K562 (cell line): ENCODE measurements around the gene OCSTAMP.

ENCODE experiments used
- ELF4 ChIP-seq: fragments of 450-650 bp; formaldehyde crosslinking; IDR thresholded peaks from 2 replicates; pipeline ENCODE4 v1.4.0; 2022; ENCODE audit warnings: missing genetic modification characterization
- EZH2 ChIP-seq: IDR thresholded peaks from 2 replicates; pipeline ENCODE4 v1.6.1; 2012; ENCODE audit warnings: low read depth, mild to moderate bottlenecking, inconsistent platforms, low read length, borderline replicate concordance
- FOXA3 ChIP-seq, 2 experiments: fragments of 450-650 bp in 1 of 2; sonication (generic) in 1 of 2; formaldehyde crosslinking; IDR thresholded peaks in 1 of 2; conservative IDR thresholded peaks in 1 of 2; 2 replicates each; pipeline versions ENCODE4 v1.4.0 to v1.8.0; 2020 to 2022; ENCODE audit warnings: mild to moderate bottlenecking in 2 of 2, missing genetic modification reagents in 1 of 2
- GATAD2A ChIP-seq: fragments of 450-650 bp; IDR thresholded peaks from 2 replicates; pipeline ENCODE4 v1.6.1; 2017
- JUNB ChIP-seq: fragments of 450-650 bp; formaldehyde crosslinking; conservative IDR thresholded peaks from 2 replicates; pipeline ENCODE4 v1.4.0; 2020; ENCODE audit warnings: mild to moderate bottlenecking
- MAFK ChIP-seq: IDR thresholded peaks from 2 replicates; pipeline ENCODE4 v1.6.1; 2011; ENCODE audit warnings: low read length, improper control_type of control experiment
- POLR2A ChIP-seq: fragments of 450-650 bp; conservative IDR thresholded peaks from 2 replicates; pipeline ENCODE4 v1.6.1; 2016
- POLR2AphosphoS5 ChIP-seq: IDR thresholded peaks from 2 replicates; pipeline ENCODE4 v1.6.1; 2011; ENCODE audit warnings: mild to moderate bottlenecking, low read depth, low read length, moderate library complexity; ENCODE audit not compliant: control insufficient read depth, insufficient read depth
- RBM14 ChIP-seq: fragments of 200-400 bp; formaldehyde crosslinking; IDR thresholded peaks from 2 replicates; pipeline ENCODE4 v1.6.1; 2018; ENCODE audit warnings: low read depth, mild to moderate bottlenecking, low read length, moderate library complexity, borderline replicate concordance; ENCODE audit not compliant: insufficient read depth
- TEAD4 ChIP-seq, 2 experiments: sonication (generic) in 1 of 2; formaldehyde crosslinking in 1 of 2; IDR thresholded peaks; 2 replicates each; pipeline versions ENCODE4 v1.6.1 to v1.8.0; 2012 to 2022; ENCODE audit warnings: borderline replicate concordance in 1 of 2, inconsistent platforms in 1 of 2, low read length in 1 of 2, mild to moderate bottlenecking in 1 of 2, missing genetic modification reagents in 1 of 2
- ZNF398 ChIP-seq: fragments of 250-450 bp; sonication (Bioruptor Pico); IDR thresholded peaks from 2 replicates; pipeline ENCODE4 v1.8.0; 2021; ENCODE audit warnings: moderate library complexity, mild to moderate bottlenecking, inconsistent platforms
- TF ChIP-seq, protein P1 (sequence below): sonication (generic); formaldehyde crosslinking; IDR thresholded peaks from 2 replicates; pipeline ENCODE4 v1.8.0; 2022; ENCODE audit warnings: mild to moderate bottlenecking, missing genetic modification reagents
- TF ChIP-seq, protein P2 (sequence below), 2 experiments: fragments of 450-650 bp in 1 of 2; sonication (generic) in 1 of 2; formaldehyde crosslinking in 1 of 2; IDR thresholded peaks in 1 of 2; conservative IDR thresholded peaks in 1 of 2; 2 replicates each; pipeline versions ENCODE4 v1.6.1 to v1.8.1; 2016 to 2023; ENCODE audit warnings: mild to moderate bottlenecking in 2 of 2, moderate library complexity in 2 of 2, inconsistent platforms in 1 of 2, missing genetic modification reagents in 1 of 2

- TF ChIP-seq POLR2A (no peak), ELF4 (CRISPR knock-in tag) (no peak), MAFK (no peak), ZNF398 (CRISPR knock-in tag) (no peak), GATAD2A (no peak), TEAD4 (IDR thresholded peaks at IDR 0.05; ENCODE audit: low read length) (no peak), TEAD4 (CRISPR knock-in tag; IDR thresholded peaks at IDR 0.05; ENCODE audit: borderline replicate concordance) (no peak), EZH2 (no peak), FOXA3 (CRISPR knock-in tag; conservative IDR thresholded peaks at IDR 0.05 in 1 of 2, IDR thresholded peaks at IDR 0.05 in 1 of 2) (no peak), POLR2AphosphoS5 (no peak), JUNB (CRISPR knock-in tag) (no peak), RBM14 (no peak)
- TF ChIP-seq, protein P1, sequence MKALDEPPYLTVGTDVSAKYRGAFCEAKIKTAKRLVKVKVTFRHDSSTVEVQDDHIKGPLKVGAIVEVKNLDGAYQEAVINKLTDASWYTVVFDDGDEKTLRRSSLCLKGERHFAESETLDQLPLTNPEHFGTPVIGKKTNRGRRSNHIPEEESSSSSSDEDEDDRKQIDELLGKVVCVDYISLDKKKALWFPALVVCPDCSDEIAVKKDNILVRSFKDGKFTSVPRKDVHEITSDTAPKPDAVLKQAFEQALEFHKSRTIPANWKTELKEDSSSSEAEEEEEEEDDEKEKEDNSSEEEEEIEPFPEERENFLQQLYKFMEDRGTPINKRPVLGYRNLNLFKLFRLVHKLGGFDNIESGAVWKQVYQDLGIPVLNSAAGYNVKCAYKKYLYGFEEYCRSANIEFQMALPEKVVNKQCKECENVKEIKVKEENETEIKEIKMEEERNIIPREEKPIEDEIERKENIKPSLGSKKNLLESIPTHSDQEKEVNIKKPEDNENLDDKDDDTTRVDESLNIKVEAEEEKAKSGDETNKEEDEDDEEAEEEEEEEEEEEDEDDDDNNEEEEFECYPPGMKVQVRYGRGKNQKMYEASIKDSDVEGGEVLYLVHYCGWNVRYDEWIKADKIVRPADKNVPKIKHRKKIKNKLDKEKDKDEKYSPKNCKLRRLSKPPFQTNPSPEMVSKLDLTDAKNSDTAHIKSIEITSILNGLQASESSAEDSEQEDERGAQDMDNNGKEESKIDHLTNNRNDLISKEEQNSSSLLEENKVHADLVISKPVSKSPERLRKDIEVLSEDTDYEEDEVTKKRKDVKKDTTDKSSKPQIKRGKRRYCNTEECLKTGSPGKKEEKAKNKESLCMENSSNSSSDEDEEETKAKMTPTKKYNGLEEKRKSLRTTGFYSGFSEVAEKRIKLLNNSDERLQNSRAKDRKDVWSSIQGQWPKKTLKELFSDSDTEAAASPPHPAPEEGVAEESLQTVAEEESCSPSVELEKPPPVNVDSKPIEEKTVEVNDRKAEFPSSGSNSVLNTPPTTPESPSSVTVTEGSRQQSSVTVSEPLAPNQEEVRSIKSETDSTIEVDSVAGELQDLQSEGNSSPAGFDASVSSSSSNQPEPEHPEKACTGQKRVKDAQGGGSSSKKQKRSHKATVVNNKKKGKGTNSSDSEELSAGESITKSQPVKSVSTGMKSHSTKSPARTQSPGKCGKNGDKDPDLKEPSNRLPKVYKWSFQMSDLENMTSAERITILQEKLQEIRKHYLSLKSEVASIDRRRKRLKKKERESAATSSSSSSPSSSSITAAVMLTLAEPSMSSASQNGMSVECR: no peak
- TF ChIP-seq, protein P2, sequence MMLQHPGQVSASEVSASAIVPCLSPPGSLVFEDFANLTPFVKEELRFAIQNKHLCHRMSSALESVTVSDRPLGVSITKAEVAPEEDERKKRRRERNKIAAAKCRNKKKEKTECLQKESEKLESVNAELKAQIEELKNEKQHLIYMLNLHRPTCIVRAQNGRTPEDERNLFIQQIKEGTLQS (IDR thresholded peaks at IDR 0.05): no peak
- TF ChIP-seq, protein P2 (CRISPR knock-in tag; conservative IDR thresholded peaks at IDR 0.05): no peak
Observed at GRCh38 chr20:46550461-46550860, at the start of gene OCSTAMP.
